MM.1S (cell line): Measurements from ENCODE around the gene LRMDA.

Source experiments
- DNase-seq: peaks from one replicate; pipeline ENCODE4 v3.0.0-alpha.2; 2015
- H2AFZ ChIP-seq: fragments of 300-600 bp; sonication (generic); 2 replicates; pipeline ENCODE4 v1.6.0; 2016; ENCODE audit warnings: antibody characterized with exemption, low read length
- H3F3A ChIP-seq: fragments of 300-600 bp; sonication (generic); 2 replicates; pipeline ENCODE4 v1.6.1; 2016; ENCODE audit warnings: mild to moderate bottlenecking, antibody characterized with exemption, low read length, moderate library complexity, mixed read lengths; ENCODE audit not compliant: insufficient read depth
- H3K27ac ChIP-seq: fragments of 300-600 bp; sonication (generic); 2 replicates; pipeline ENCODE4 v1.5.1; 2016; ENCODE audit warnings: mild to moderate bottlenecking, low read length
- H3K27me3 ChIP-seq: fragments of 300-600 bp; sonication (generic); replicated peaks from 2 replicates; pipeline ENCODE4 v1.6.0; 2016; ENCODE audit warnings: low read length; ENCODE audit not compliant: insufficient read depth
- H3K36me3 ChIP-seq: fragments of 300-600 bp; sonication (generic); replicated peaks from 2 replicates; pipeline ENCODE4 v1.6.1; 2016; ENCODE audit warnings: mild to moderate bottlenecking, low read length, mixed read lengths; ENCODE audit not compliant: insufficient read depth
- H3K4me1 ChIP-seq: fragments of 300-600 bp; sonication (generic); 2 replicates; pipeline ENCODE4 v1.6.1; 2016; ENCODE audit warnings: low read length, mixed read lengths
- H3K4me2 ChIP-seq: fragments of 300-600 bp; sonication (generic); 2 replicates; pipeline ENCODE4 v1.6.0; 2016; ENCODE audit warnings: low read depth, low read length
- H3K4me3 ChIP-seq: fragments of 300-600 bp; sonication (generic); 2 replicates; pipeline ENCODE4 v1.5.1; 2016; ENCODE audit warnings: low read length, mixed read lengths
- H3K79me2 ChIP-seq: fragments of 300-600 bp; sonication (generic); 2 replicates; pipeline ENCODE4 v1.6.1; 2016; ENCODE audit warnings: mixed run types, low read length, mixed read lengths
- H3K9ac ChIP-seq: fragments of 300-600 bp; sonication (generic); 2 replicates; pipeline ENCODE4 v1.6.1; 2016; ENCODE audit warnings: low read length, mixed read lengths
- H3K9me2 ChIP-seq: fragments of 300-600 bp; sonication (generic); replicated peaks from 2 replicates; pipeline ENCODE4 v1.6.1; 2016; ENCODE audit warnings: mild to moderate bottlenecking, low read length, mixed read lengths; ENCODE audit not compliant: insufficient read depth
- H3K9me3 ChIP-seq: fragments of 300-600 bp; sonication (generic); replicated peaks from 2 replicates; pipeline ENCODE4 v1.6.1; 2016; ENCODE audit warnings: mild to moderate bottlenecking, low read length, mixed read lengths; ENCODE audit not compliant: insufficient read depth
- H4K20me1 ChIP-seq: fragments of 300-600 bp; sonication (generic); 2 replicates; pipeline ENCODE4 v1.6.1; 2016; ENCODE audit warnings: mild to moderate bottlenecking, low read length, moderate library complexity, mixed read lengths; ENCODE audit not compliant: insufficient read depth
- EZH2 ChIP-seq: fragments of 300-600 bp; sonication (generic); optimal IDR thresholded peaks from 2 replicates; pipeline ENCODE3; 2017; ENCODE audit warnings: low read depth, mild to moderate bottlenecking, antibody characterized with exemption, low read length, mixed read lengths
- EZH2phosphoT487 ChIP-seq: fragments of 300-600 bp; sonication (generic); IDR thresholded peaks from 2 replicates; pipeline ENCODE4 v1.6.1; 2018; ENCODE audit warnings: antibody characterized with exemption, low read length
- TF ChIP-seq, protein P1 (sequence below): fragments of 300-600 bp; sonication (generic); IDR thresholded peaks from 2 replicates; pipeline ENCODE4 v1.5.1; 2016; ENCODE audit warnings: antibody characterized with exemption, low read length, mixed read lengths

Gene LRMDA

DNA sequence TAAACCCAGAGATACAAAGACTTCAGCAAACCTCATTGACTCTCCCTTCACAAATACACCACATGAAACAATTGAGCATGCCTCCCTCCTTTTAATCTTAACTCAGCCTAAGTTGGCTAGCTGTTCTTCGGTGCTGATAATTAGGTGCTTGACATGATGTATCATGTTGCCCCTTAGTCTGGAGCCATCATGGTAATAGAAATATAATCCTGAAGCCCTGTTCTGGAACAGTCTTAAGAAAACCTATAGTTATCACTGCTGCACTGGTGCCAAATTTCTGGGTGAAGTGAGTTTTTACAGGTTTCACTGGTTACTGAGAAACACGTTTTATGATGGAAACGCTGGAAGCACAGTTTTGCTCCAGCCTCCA lies 306.1 kb downstream of the LRMDA start:
- Histone ChIP-seq H3K27me3 (no peaks in the 10 kb centered on the region), H3K9me2 (no peaks in the 10 kb centered on the region), H3K27ac (no peak overlapping the region), H3K4me2 (no peak overlapping the region), H3K36me3 (no peaks in the 10 kb centered on the region), H3K4me1 (no peaks in the 10 kb centered on the region), H3K9ac (no peak overlapping the region), H3K79me2 (no peaks in the 10 kb centered on the region), H4K20me1 (no peaks in the 10 kb centered on the region), H3F3A (no peaks in the 10 kb centered on the region), H3K9me3 (no peaks in the 10 kb centered on the region), H2AFZ (no peak overlapping the region), H3K4me3 (no peak overlapping the region)
- no peak for TF ChIP-seq EZH2phosphoT487
- TF ChIP-seq EZH2 = no peak
- TF ChIP-seq, protein P1, sequence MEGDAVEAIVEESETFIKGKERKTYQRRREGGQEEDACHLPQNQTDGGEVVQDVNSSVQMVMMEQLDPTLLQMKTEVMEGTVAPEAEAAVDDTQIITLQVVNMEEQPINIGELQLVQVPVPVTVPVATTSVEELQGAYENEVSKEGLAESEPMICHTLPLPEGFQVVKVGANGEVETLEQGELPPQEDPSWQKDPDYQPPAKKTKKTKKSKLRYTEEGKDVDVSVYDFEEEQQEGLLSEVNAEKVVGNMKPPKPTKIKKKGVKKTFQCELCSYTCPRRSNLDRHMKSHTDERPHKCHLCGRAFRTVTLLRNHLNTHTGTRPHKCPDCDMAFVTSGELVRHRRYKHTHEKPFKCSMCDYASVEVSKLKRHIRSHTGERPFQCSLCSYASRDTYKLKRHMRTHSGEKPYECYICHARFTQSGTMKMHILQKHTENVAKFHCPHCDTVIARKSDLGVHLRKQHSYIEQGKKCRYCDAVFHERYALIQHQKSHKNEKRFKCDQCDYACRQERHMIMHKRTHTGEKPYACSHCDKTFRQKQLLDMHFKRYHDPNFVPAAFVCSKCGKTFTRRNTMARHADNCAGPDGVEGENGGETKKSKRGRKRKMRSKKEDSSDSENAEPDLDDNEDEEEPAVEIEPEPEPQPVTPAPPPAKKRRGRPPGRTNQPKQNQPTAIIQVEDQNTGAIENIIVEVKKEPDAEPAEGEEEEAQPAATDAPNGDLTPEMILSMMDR = no peak
- DNase-seq = no peak

DNA sequence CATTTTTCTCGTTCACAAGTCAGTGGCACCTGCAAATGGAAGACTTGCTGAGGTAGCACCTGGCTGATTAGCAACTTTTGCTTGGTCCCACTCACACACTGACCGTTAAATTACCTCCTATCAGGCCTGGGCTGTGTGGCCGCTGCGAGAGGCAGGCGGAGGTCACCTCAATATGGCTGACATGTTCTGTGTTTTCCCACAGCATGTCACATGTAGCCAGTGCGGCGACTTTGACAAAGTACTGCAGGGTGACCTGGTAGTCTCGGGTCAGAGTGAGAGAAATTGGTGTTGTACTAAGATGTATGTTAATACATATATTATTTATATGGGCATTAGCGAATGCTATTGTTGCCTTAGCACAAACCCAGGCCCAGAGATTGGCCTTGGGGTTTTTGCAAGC lies 307.5 kb downstream of the LRMDA start:
- H3K9me2 ChIP-seq = no peaks in the 10 kb centered on the region
- no peak for TF ChIP-seq EZH2phosphoT487
- no peak overlapping the region for H3K4me2 ChIP-seq
- H2AFZ ChIP-seq = no peak overlapping the region
- no peak overlapping the region for H3K4me3 ChIP-seq
- H3K27me3 ChIP-seq = no peaks in the 10 kb centered on the region
- no peaks in the 10 kb centered on the region for H4K20me1 ChIP-seq
- no peak for DNase-seq
- H3K27ac ChIP-seq = no peak overlapping the region
- no peak overlapping the region for H3K9ac ChIP-seq
- H3K4me1 ChIP-seq = no peaks in the 10 kb centered on the region
- no peaks in the 10 kb centered on the region for H3F3A ChIP-seq
- no peaks in the 10 kb centered on the region for H3K9me3 ChIP-seq
- H3K79me2 ChIP-seq = no peaks in the 10 kb centered on the region
- no peaks in the 10 kb centered on the region for H3K36me3 ChIP-seq

DNA sequence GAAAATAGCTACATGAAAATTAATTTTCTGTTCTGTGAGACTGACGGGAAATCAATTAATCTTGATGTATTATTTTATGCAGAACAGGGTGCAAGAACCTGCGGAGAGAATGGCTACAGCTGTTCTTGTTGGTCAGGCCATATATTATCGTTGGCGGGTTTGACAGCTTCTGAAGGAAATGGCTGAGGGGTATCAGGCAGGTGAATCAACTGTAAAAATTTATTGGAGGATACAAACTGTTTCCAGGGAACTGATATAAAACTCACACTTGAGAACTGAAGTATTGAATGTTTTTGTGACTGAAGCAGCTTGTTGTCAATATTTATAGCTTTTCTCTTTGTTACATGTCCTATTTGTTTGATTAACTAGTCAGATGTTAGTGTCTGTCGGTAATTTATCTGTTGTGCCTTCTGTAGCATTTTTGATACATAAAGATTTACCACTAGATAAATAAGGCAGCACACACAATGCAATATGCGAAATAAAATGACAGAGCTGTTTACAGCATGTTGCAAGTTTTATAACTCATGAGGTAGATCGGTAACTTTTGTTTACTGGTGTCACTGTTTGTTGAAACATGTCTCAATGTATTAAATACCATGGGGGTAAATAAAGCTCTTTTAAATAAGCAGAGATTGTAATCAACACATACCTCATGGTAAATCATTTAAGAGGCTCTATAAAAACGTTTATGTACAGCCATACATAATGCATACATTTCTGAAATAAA lies 308.2 kb downstream of the LRMDA start:
- Histone ChIP-seq H3K9me3 (no peaks in the 10 kb centered on the region), H3K4me3 (no peak overlapping the region), H3K4me1 (no peaks in the 10 kb centered on the region), H3K27ac (no peak overlapping the region), H3K36me3 (no peaks in the 10 kb centered on the region), H3K27me3 (no peaks in the 10 kb centered on the region), H3K4me2 (no peak overlapping the region), H3K79me2 (no peaks in the 10 kb centered on the region), H3K9me2 (no peaks in the 10 kb centered on the region), H3K9ac (no peak overlapping the region), H2AFZ (no peak overlapping the region), H3F3A (no peaks in the 10 kb centered on the region), H4K20me1 (no peaks in the 10 kb centered on the region)
- no peak for DNase-seq
- TF ChIP-seq, protein P1 = no peak
- no peak for TF ChIP-seq EZH2phosphoT487
- TF ChIP-seq EZH2 = no peak

DNA sequence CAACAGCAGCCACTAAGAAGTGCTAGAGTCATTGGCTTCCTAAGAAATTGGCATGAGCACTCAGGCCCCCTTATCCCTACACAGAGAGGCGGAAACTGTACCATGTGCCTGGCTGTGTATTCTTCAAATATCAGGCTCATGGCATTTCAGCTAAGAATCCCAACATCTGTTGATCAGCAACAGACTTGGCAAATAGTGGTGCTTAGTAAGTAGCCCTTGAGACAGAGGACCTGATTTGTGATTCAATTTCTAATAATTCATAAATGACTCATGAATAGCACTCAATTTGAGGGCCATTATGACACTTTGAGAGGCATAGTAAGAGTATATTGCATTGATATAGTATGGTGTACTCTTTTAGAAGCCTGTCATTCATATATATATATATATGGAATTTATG lies 309.1 kb downstream of the LRMDA start:
- TF ChIP-seq EZH2phosphoT487 (no peak), EZH2 (no peak)
- TF ChIP-seq, protein P1 = no peak
- Histone ChIP-seq H3K9me3 (no peaks in the 10 kb centered on the region), H3K9ac (no peak overlapping the region), H3K4me3 (no peak overlapping the region), H4K20me1 (no peaks in the 10 kb centered on the region), H3K27ac (no peak overlapping the region), H3K79me2 (no peaks in the 10 kb centered on the region), H3K36me3 (no peaks in the 10 kb centered on the region), H3K27me3 (no peaks in the 10 kb centered on the region), H3K4me1 (no peaks in the 10 kb centered on the region), H3F3A (no peaks in the 10 kb centered on the region), H3K9me2 (no peaks in the 10 kb centered on the region), H2AFZ (no peak overlapping the region), H3K4me2 (no peak overlapping the region)
- no peak for DNase-seq
